GM19438 (cell line): ENCODE data around the gene BCR.

Experiments used
- ATAC-seq: cut with Tn5 transposase; IDR thresholded peaks from one replicate; pipeline ENCODE4 v1.9.1; 2021; ENCODE audit warnings: low read depth; ENCODE audit not compliant: unreplicated experiment

The BCR gene

GRCh38 chr22:23242473-23243001 is 62.2 kb downstream of the BCR start:
- ATAC-seq = no peak

GRCh38 chr22:23243006-23243573 is 62.8 kb downstream of the BCR start:
- no peak for ATAC-seq

DNA sequence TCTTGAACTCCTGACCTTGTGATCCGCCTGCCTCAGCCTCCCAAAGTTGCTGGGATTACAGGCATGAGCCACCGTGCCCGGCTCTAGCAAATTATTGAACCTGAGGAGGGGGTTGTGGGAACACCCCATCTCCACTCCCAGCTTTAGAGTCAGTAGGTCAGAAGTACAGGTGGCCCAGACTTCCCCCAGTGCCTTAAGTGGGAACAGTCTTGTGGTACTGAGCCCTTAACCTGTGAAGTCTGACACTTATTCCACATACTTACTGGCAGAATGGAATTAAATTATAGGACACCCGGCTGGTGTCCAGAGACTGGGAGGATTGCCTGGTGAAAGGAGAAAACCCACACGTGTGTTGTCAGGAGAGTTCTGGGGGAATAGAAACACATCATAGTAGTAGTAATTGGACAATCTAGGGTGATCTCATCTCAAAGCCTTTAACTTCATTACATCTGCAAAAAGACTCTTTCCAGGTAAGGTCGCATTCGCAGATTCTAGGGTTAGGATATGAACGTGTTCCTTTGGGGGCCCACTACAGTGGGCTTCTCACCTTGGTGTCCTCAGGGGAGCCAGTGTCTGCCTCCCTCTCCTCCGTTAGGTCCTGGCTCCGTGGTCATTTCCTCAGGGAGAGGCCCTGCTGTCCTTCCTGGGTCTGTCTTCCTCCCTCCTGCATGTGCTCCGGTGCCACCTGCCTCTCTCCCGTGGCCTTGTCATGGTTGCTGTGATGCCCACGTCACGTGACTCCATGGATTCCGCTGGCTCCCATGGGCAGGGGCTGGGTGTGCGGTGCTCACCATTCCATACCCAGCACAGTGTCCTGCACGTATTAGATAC is 63.8 kb downstream of the BCR start:
- no peak for ATAC-seq

DNA sequence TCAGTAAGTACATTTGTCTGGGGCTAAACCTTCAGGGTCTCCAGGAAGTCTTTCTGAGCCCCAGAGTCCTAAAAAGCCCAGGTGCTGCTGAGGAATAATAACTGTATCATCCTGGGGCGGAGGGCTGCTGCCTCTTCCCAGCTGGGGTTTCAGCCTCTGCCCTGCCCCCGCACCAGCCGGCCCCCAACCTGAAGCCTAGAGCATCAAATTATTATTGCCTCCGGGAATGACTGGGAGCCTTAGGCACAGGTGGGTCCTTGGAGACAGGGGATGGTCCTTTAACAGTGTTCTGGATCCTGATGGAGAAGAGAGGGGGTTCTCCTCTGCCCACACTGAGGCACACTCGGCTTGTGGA is 64.4 kb downstream of the BCR start:
- ATAC-seq = no peak

DNA sequence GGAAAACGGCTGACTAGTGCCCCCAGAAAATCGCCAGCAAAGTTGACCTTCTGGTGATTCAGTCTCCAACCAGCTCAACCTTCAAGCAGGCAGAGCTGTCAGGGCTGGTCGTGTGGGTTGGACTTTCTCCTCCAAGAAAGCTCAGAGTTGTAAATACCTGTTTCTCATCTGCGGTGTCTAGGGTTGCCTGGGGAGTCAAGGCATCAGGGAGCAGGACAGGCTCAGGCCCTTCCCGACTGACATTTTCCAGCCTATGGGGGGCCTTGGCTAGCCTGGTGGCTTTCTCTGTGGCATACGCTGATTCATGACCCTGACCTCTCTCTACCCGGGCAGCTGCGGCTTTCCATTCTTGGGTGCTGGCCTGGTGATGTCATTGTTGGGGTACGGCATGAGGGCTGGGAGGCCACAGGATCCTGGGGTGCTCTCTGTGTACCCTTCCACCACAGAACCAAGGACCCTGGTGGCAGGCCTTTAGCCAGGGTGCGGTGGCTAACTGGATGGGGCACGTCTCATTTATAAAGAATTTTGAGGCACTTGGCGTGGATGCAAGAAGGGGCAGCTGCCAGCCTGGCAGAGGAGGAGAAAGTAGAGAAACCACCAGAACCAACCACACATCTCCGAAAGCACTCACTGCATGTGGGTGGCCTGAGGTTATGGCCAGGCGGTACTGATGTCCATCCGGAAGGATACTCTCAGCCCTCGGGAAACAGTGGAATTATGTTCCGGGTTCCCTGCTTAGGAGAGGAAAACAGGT is 64.9 kb downstream of the BCR start:
- ATAC-seq = no peak

- no peak for ATAC-seq
These were observed 65.5 kb downstream of the BCR start for GRCh38 chr22:23245799-23246136.

DNA sequence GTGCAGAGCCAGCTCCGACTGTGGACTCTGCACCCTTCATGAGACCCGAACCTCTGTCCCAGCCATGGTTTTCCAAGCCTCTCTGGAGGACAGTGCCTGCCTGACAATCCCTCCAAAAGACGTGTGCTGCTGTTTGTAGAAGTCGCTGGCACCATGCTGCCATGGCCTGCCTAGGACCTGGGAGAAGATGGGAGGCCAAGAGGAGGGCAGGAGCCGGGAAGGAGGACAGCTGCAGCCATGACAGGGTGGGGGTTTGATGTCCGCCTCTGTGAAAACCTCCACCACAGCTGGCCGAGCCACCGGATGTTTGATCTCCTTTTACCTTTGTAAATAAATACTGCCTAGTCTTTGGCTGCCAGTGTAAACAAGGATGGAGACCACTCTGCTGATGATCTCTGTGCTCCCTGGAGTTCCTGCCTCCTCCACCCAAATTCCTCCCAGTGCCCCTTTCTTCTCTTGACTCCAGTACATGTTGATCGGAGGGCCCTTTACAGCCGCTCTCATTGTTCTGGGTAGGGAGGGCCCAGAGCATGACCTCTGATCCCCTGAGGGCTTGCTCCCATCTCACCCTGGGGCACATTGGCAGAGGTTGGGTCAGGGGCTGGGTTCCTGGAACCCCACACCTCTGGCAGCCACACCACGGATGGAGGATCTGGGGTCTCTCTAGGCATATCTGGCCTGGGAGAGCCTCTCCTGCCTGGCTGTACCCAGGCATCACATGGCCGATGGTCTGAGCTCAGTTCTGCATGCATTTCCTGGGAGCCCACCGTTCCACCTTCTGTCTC is 66.9 kb downstream of the BCR start:
- ATAC-seq = no peak

GRCh38 chr22:23248583-23248982 is 68.3 kb downstream of the BCR start:
- no peak for ATAC-seq

DNA sequence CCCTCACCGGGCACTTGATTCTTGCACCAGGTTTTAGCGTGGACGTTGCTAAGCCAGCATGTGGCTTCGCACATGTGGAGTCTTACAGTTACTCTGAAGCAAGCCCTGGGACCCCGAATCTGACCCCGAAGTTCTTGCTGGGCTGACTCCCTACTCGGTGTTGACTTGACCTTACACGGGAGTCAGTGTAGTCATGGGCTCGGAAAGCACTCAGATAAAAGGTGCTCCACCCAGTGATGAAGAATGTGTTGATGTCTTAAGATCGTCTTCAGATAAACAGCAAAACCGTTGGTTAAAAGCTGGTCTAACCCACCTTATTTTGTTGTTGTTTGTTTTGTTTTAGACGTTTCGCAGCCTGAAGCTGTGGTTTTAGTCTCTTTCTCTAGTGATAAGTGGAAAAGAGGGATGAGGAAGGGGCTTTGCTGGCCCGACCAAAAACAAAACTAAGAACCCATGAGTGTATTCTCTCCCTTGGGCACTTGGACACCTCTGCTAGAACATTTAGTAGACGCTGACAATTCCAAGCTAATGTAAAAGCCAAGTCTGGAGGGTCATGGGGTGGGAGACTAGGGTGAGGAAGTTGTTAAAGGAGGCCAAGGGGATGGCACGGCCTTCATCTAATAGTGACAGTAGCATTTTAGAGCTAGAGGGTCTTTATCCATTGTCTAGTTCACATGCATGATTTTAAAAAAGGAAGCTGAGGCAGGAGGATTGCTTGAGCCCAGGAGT is 69.9 kb downstream of the BCR start:
- no peak for ATAC-seq

DNA sequence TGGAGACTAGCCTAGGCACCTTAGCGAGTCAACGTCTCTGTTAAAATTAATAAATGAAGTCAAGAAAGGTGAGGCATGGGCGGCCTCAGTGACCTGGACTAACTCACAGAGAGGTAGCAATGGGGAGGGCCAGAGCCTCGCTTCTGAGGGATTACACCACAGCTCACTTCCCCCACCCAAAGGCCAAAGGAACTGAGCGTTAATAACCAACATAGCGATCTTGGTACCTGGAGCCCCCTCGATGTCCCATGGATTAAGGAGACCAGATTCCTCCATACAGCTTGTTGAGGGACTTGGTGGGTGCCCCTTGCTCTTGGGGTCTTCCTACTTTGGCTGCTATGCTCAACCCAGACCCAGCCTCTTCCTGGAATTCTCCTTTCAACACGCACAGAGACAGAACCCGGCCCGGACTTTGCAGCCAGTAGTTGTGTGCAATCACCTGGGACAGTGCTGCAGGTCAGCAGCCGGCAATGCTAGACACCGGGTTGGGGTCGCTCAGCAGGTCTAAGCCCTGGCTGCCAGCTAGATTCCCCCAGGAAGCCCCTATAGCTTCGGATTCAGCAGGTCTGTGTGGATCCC is 70.6 kb downstream of the BCR start:
- ATAC-seq = no peak

DNA sequence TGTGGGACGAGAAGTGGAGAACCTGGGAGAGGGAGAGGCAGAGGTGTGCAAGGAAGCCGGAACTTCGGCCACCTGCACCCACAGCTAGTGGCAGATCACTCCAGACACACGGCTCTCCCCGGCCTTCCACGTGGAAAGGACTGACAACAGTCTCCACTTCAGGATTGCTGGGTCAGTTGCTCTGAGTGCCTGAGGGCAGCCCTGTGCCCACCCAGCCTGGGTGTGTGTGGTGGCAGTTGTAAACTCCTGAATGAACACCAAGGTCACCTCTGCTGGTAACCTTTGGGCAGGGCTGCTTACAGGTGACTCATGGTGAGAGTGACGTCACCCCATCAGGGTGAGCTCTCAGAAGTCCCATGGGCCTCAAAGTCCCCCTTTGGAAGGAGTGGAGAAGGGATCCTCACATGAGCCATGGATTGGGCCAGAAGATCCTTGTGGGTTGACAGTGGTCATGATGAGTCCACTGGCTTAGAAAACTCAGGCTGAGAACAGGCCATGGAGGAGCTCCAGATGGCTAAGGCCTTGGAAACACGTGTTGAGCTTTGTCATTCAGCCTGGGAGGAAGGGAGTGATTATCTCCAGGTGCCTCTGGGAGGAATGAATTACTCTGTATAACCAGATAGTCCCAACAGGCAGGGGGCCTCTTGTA is 71.3 kb downstream of the BCR start:
- no peak for ATAC-seq

- ATAC-seq = no peak
These were observed 73.3 kb downstream of the BCR start for GRCh38 chr22:23253475-23254055.

DNA sequence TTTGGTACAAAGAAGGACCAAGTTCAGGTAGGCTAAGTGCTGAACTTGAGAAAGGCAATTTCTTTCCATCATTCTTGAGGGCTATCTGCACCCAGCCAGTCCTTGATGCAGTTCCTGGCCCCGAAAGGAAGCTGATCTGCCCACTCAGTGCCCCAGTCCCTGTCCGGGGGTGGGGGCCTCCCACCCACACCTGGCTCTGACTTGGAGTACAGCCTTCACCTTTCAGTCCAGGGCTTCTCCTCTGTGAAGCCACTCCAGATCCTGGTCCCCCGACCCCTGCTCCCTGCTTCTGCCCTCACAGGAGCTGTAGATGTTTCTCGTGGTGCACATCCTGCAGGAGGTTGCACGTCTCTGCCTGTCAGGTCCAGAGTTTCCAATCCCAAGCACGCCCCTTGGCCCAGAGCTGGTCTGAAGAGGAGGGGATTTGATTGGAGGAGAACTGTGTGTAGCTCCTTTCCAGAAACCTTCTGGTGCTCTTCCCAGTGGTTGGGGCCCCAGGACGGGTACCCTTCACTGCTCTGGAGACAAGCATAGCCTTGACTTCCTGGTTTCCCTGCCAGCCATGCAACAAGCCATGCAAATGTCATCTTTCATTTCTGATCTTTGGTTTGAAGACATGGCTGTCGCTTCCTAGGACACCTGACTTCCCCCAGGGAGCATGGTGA is 75.3 kb downstream of the BCR start:
- ATAC-seq = no peak

DNA sequence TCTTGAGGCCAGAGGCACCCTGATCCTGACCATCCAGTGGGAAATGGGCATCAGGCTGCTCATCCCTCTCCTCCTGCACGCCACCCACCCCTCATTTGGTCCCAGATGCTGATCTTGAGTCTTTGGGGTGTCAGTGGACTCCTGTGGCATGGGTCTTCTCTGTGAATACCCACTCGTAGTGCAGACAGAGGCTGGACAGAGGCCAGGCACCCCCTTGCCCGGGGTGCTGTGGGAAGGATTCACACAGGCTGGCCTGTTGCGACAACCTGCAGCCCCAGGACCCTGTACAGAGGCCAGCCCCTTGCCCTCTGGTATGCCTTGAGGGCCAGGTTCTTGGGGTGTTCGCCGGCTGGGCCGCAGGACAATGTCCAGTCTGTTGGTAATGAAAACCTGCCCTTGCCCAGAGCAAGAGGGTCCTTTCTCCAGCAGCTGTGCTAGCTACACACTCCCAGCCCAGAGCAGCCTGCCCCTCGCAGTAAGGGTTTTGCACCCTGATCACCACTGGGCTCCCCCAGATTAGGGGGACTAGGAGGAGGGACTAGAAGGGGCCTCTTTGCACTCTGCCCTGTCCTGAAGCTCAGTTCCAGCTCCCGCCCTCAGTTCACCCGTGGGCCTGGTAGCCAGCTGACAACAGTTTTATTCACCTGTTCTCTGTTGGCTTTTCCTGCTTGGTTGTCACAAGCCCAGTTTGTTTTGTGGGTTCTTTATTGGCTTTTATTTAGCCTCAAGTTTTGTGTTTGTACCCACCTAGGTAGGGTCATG is 76.0 kb downstream of the BCR start:
- ATAC-seq = no peak

DNA sequence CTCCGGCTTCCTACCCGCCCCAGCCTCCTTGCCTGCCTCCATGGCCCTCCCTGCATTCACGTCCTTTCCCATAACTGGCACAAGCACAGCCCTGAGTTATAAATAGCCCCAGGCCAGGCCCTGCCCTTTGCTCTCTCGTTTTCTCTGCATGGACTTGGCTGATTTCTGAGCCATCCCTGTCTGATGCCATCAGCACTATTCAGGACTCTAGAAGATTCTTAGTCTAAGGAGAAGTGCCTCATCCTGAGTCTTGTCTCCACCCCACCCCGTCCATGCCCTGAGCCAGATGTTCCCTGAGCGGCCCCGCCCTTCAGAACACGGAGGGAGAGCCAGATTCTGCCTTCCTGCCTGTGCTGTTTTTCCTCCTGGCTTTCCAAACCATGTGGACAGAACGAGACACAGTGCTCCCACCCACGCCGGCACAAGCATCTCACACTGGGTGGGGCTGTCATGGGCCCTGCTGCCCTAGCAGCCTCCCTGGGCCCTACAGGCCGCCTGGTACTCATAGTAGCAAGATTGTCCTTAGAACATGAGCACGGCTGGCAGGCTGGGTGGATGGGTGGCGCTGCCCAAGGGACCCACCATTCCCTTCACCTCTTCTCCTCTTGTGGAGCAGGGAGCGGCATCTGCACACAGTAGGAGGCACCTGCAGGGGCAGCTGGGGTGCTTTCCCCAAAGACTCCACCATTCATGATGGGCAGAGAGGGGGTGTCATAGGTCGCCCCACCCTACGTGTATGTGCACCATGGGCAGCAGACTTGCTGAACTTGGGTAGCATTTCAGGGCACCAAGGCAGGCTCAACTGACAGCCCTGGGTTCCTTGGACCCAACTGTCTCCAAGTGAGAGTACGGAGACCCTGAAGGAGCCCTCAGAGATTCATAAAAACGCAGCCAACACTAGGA is 76.9 kb downstream of the BCR start:
- ATAC-seq = no peak

DNA sequence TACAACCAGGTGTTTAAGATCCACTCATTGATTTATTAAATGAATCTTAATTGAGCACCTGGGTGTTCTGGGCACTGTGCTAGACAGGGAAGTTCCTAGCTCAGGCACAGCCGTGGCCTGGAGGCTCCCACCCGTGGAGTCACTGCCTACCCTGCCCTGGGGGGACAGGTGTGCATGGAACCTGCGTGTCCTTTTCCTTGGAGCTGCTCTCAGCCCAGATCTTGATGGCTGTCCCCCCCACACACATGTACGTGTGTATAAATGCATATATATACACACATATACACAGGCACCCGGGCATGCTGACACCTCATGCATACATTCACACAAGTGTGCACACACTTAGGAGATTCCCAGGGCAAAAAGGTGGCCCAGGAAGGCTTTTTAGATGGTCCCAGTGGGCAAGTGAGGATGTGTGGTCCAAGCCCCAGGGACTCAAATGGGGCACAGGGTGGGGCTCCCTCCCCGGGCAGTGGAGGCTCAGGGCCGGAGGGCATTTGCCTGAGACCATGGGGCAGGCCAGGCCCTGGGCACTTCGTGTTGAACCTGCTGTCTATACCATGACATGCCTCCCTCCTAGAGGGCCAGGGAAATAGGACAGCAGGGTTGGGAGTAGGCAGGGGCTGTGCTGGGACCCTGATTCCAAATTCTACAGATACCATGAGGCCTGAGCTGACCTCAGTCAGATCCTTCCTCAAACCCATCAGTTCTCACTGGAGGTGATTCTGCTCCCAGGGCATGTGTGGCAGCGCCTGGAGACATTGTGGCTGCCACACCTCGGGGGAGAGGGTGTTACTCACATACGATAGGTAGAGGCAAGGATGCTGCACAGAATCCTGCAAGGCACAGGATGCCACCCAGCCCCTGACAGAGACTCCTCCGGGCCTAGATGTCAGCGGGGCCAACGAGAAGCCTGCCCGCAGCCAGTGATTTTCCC is 77.8 kb downstream of the BCR start:
- ATAC-seq = no peak
